RWPE1 (cell line): ENCODE results near the gene CHMP4A.

Experiments used
- CTCF ChIA-PET: fragments of 350-600 bp; sonication (Branson Sonifier 250); formaldehyde crosslinking; extraction: SDS; loops from one replicate; lab custom pipeline; 2021; lab: Yijun Ruan, JAX
- POLR2A ChIA-PET: fragments of 400-600 bp; formaldehyde crosslinking; extraction: SDS; loops from one replicate; lab custom pipeline; 2020; ENCODE audit warnings: antibody characterized with exemption; ENCODE audit not compliant: low non-redundant PET; lab: Yijun Ruan, JAX
- DNase-seq: peaks from one replicate; pipeline ENCODE4 v3.0.0; 2012; ENCODE audit warnings: low spot score
- H3K27ac ChIP-seq: fragments of 450-650 bp; 2 replicates; pipeline ENCODE4 v1.5.1; 2017
- CTCF ChIP-seq: fragments of 450-650 bp; conservative IDR thresholded peaks from 2 replicates; pipeline ENCODE4 v1.5.1; 2017; ENCODE audit warnings: low read depth, mild to moderate bottlenecking

The CHMP4A gene

GRCh38 chr14:24241829-24242443 lies 28.6 kb upstream of the CHMP4A start:
- DNase-seq: peak; percentile 97
- TF ChIP-seq CTCF: no peak
- ChIA-PET POLR2A (interaction anchor here (0.6 to 2.8 kb wide), 13 partner anchors 19 to 128 kb away, joined by 3 to 17 read pairs (median 4); partner anchors contain the start of genes DHRS1, EMC9, NOP9 and RABGGTA), CTCF (interaction anchor here (0.6 to 4.1 kb wide), 10 partner anchors 15 to 79 kb away, joined by 3 to 51 read pairs (median 4); partner anchors contain the start of genes DHRS1, LTB4R2, NOP9 and RABGGTA)
- H3K27ac ChIP-seq: peak overlapping the region; percentile 97

GRCh38 chr14:24240110-24240918 lies 27.0 kb upstream of the CHMP4A start:
- ChIA-PET POLR2A (no interaction called here), CTCF (no interaction called here)
- TF ChIP-seq CTCF: no peak
- peak overlapping the region; percentile 97 for H3K27ac ChIP-seq
- no peak for DNase-seq

DNA sequence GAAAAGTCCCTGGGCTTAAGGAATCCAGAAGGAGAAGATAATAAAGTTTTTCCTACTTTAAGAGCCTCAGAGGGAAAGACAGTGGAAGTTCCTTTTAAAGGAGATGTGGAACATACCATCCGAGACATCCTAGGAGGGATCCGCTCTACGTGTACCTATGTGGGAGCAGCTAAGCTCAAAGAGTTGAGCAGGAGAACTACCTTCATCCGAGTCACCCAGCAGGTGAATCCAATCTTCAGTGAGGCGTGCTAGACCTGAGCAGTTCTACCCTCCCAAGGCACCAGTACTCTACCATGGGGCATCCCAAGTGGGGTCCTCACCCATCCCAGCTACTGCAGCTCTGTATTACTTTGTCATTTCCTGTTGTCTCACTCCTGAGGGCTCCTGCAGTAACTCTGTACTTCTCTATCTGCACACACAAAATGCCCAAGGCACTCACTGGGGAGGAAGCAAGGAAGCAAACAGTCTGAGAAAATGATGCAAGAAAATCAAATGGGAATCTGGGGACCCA lies 25.3 kb upstream of the CHMP4A start:
- ChIA-PET POLR2A (interaction anchor here (0.7 kb wide), 1 partner anchor 22 kb away, joined by 3 read pairs; no protein-coding TSS in a partner anchor), CTCF (no interaction called here)
- no peak for TF ChIP-seq CTCF

GRCh38 chr14:24238123-24238522 lies 24.8 kb upstream of the CHMP4A start:
- POLR2A ChIA-PET: no interaction called here
- no peak for TF ChIP-seq CTCF
- peak; percentile 58 for DNase-seq
- peak overlapping the region; percentile 42 for H3K27ac ChIP-seq
- CTCF ChIA-PET: no interaction called here

More for the DNA sequence above, 25.3 kb upstream of the CHMP4A start:
- H3K27ac ChIP-seq: peak overlapping the region; percentile 42
- DNase-seq: no peak

GRCh38 chr14:24237463-24237955 lies 24.2 kb upstream of the CHMP4A start:
- H3K27ac ChIP-seq: peak overlapping the region; percentile 42; the same call in 1 of the 2 replicates
- no peak for DNase-seq
- POLR2A ChIA-PET: no interaction called here
- CTCF ChIA-PET: interaction anchor here (0.5 kb wide), 1 partner anchor 226 kb away, joined by 5 read pairs; no protein-coding TSS in a partner anchor
- TF ChIP-seq CTCF: no peak

DNA sequence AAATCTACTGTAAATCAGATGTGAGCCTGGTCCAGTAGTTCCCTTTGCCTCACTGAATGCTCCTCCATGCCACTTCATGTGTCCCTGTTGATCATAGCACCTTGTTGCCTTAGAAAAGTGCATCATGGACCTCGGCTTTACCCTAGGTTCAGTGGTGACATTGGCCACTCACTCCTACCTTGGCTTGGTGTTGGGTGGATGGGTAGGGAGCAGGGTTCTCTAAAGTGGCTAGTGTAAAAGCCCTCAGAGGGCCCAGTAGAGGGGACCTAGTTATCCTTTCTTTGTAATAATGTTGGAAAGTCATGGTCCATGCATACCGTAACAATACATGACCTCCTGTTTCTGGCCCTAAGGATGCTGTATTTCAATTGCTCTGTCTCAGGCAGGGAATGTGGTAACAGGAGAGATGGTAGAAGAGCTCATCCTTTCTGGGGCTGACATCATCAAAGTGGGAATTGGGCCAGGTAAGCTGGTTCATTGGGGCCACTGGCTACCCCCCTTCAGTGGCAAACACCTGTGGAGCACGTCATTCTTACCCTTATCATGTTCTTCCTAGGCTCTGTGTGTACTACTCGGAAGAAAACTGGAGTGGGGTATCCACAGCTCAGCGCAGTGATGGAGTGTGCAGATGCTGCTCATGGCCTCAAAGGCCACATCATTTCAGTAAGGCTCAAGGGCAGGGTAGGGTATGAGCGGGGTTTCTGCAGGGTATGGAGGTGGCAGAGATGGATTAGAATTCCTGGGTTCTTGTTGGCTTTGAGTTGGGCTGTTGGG lies 23.6 kb upstream of the CHMP4A start:
- H3K27ac ChIP-seq: peak overlapping the region; percentile 42; the same call in 1 of the 2 replicates
- ChIA-PET CTCF (no interaction called here), POLR2A (no interaction called here)
- TF ChIP-seq CTCF: no peak
- DNase-seq: no peak
